Measurements from ENCODE around the gene NDUFS5.
"Not testable (repeated sequence)": the region's sequence is repeated elsewhere in the genome, so short reads cannot be mapped to it uniquely, and the experiment has no call there.

NDUFS5 gene

DNA sequence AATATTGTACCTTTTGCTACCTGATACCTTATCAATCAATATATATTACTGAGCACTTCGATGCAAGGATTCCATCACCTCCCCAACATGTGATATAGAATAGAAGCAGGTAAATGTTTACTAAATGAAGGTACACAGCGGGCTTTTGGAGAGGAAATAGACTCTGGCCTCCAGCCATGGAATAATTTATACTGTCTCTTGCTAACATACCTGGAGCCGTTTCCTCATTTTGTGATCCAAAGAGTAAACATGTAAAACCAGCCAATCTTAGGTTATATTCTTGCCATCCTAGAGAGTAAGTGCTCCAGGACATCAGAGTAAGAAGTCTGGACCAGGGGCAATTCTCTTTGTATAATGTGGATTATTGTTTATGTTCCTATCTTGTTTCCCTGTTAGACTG, 39.4 kb downstream of the NDUFS5 start:
- DNase-seq = no peak

DNA sequence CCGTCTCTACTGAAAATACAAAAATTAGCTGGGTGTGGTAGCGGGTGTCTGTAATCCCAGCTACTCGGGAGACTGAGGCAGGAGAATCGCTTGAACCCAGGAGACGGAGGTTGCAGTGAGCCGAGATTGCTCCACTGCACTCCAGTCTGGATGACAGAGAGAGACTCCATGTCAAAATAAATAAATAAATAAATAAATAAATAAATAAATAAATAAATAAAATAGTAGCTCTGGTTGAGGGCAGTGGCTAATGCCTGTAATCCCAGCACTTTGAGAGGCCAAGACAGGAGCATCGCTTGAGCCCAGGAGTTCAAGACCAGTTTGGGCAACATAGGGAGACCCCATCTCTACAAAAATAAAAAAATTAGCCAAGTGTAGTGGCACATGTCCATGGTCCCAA, 42.1 kb downstream of the NDUFS5 start:
- DNase-seq = not testable (repeated sequence)

GRCh38 chr1:39071557-39071956, 45.4 kb downstream of the NDUFS5 start:
- not testable (repeated sequence) for DNase-seq

GRCh38 chr1:39076127-39076798, 50.1 kb downstream of the NDUFS5 start:
- DNase-seq = no peak

DNA sequence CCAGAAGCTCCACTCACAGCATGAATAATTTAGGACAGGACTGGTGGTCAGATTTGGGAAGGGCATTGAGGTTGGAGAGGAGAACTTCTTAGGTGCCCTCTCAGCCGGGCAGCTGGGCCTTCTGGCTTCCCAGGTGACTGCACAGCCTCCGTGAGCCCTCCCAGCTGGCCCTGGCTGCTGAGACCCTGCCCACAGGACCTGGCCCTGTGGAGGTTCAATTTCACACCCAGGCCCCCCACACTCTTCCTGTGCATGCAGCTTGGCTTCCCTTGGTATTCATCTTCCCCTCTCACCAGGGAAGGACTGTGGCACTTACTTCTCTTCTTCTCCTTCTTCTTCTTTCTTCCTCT, 50.6 kb downstream of the NDUFS5 start:
- DNase-seq = no peak

DNA sequence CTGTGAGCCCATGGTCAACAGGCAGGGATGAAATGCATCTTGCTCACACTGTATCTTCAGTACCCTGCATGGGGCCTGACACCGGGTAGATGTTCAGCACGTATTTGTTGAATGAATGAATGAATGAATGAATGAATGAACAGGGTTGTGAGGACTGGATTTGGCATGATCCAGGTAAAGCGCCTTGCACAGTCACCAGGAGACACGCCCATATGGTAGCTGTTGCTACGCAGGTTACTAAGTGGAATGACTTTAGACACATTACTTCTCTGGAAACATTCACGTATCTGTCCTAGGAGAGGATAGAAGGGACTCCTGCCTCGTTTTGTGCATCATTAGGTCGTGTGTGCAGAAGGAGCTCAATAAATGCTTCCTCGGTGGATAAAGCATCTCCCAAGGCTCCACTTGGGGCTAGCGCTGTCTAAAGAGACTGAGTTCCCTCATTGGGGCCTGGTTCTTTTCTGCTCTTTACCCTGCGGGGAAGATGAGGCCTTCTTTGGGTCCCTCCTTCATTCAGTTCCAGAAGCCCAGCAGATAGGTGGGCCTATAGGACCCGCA, 54.2 kb downstream of the NDUFS5 start:
- DNase-seq = no peak

- no peak for DNase-seq
Measured at GRCh38 chr1:39080831-39081270, 54.7 kb downstream of the NDUFS5 start.

- DNase-seq = no peak
Measured at GRCh38 chr1:39081271-39082009, 55.3 kb downstream of the NDUFS5 start.

- no peak for DNase-seq
Measured at GRCh38 chr1:39082010-39082799, 56.1 kb downstream of the NDUFS5 start.

DNA sequence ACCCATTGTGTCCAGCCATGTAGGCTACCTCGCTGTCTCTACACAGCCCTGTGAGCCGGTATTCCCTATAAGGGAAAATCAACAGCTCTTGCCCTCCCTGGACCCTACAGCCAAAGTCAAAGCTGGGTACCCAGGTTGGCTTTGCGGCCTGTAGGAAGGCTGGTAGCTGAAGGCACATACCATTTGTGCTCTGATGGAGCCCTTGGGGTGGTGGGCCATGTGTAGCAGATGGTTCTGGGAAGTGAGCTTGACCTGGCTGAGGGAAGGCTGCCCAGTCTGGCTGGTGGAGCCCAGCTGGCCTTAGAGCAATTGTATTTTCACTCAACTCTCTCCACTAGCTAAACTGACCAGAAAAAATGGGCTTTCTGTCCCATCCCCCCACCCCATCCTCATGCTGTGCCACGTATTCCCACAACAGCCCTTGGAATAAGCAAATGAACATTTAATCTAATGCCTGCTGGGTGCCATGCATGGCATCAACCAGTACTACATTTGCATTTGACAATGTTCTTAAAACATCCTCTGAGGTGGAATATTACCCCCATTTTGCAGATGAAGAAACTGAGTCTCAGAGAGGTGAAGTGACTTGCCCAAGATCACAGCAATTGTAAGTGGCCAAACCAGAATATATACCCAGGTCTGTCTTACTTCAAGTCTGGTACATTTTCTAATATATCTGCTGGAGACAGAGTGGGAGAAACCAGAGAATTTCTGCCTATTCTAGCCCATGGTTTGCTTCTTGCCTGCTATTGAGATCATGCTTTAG, 56.8 kb downstream of the NDUFS5 start:
- DNase-seq = no peak

- no peak for DNase-seq
Measured at GRCh38 chr1:39084191-39084590, 58.0 kb downstream of the NDUFS5 start.
